Activated naive CD8-positive, alpha-beta T cell treated with anti-CD3 and anti-CD28 coated beads for 36 hours (primary cell): ENCODE data around the gene SPDEF. TPM values are rescaled to one million over a fixed set of nuclear protein-coding genes. Genes with fewer than 3 reads are reported as not detected.

Source experiments
- DNase-seq: peaks from one replicate; pipeline ENCODE4 v3.0.0; 2021
- H3K27ac Mint-ChIP-seq: one replicate; pipeline ENCODE4 v1.8.0; 2022; ENCODE audit warnings: mild to moderate bottlenecking, moderate library complexity, mixed read lengths
- H3K27me3 Mint-ChIP-seq: one replicate; pipeline ENCODE4 v1.8.0; 2022; ENCODE audit warnings: mild to moderate bottlenecking, mixed read lengths
- H3K36me3 Mint-ChIP-seq: one replicate; pipeline ENCODE4 v1.8.0; 2021; ENCODE audit warnings: mild to moderate bottlenecking, mixed read lengths
- H3K4me1 Mint-ChIP-seq: one replicate; pipeline ENCODE4 v1.8.0; 2021; ENCODE audit warnings: mixed read lengths
- H3K4me3 Mint-ChIP-seq: one replicate; pipeline ENCODE4 v1.8.0; 2022; ENCODE audit warnings: mild to moderate bottlenecking, moderate library complexity, mixed read lengths
- H3K9me3 Mint-ChIP-seq: one replicate; pipeline ENCODE4 v1.8.0; 2022; ENCODE audit warnings: mixed read lengths
- total RNA-seq, 2 experiments: library from RNA; stranded (reverse); gene quantifications; one replicate each; pipeline ENCODE4 v1.2.3, GENCODE V29; 2021

Gene SPDEF
- total RNA-seq, 2 experiments from 2014 or later: not detected

GRCh38 chr6:34535199-34535598, 20.9 kb downstream of the SPDEF start:
- no peak overlapping the region for H3K4me3 Mint-ChIP-seq
- no peak for DNase-seq
- H3K4me1 Mint-ChIP-seq: no peaks in the 10 kb centered on the region
- no peak overlapping the region for H3K27ac Mint-ChIP-seq
- H3K9me3 Mint-ChIP-seq: no peaks in the 10 kb centered on the region
- no peaks in the 10 kb centered on the region for H3K36me3 Mint-ChIP-seq
- H3K27me3 Mint-ChIP-seq: no peaks in the 10 kb centered on the region

- Mint-ChIP-seq H3K36me3 (no peaks in the 10 kb centered on the region), H3K4me1 (no peaks in the 10 kb centered on the region), H3K4me3 (no peak overlapping the region), H3K27me3 (no peaks in the 10 kb centered on the region), H3K9me3 (no peaks in the 10 kb centered on the region), H3K27ac (no peak overlapping the region)
- DNase-seq: no peak
These were observed 21.5 kb downstream of the SPDEF start for GRCh38 chr6:34534656-34535055.

GRCh38 chr6:34534146-34534545, 22.0 kb downstream of the SPDEF start:
- Mint-ChIP-seq H3K27me3 (no peaks in the 10 kb centered on the region), H3K4me1 (no peaks in the 10 kb centered on the region), H3K4me3 (no peak overlapping the region), H3K36me3 (no peaks in the 10 kb centered on the region), H3K9me3 (no peaks in the 10 kb centered on the region), H3K27ac (no peak overlapping the region)
- no peak for DNase-seq

GRCh38 chr6:34532230-34532629, 23.9 kb downstream of the SPDEF start:
- Mint-ChIP-seq H3K9me3 (no peaks in the 10 kb centered on the region), H3K4me3 (no peak overlapping the region), H3K27ac (no peak overlapping the region), H3K4me1 (no peaks in the 10 kb centered on the region), H3K27me3 (no peaks in the 10 kb centered on the region), H3K36me3 (no peaks in the 10 kb centered on the region)
- no peak for DNase-seq

GRCh38 chr6:34531580-34532201, 24.4 kb downstream of the SPDEF start:
- Mint-ChIP-seq H3K9me3 (no peaks in the 10 kb centered on the region), H3K4me1 (peaks cover 1% of the 10 kb centered on the region), H3K36me3 (no peaks in the 10 kb centered on the region), H3K27ac (no peak overlapping the region), H3K4me3 (no peak overlapping the region), H3K27me3 (no peaks in the 10 kb centered on the region)
- peak; percentile 20 for DNase-seq

- no peak for DNase-seq
- no peak overlapping the region for H3K27ac Mint-ChIP-seq
- no peaks in the 10 kb centered on the region for H3K27me3 Mint-ChIP-seq
- peaks cover 1% of the 10 kb centered on the region for H3K4me1 Mint-ChIP-seq
- no peak overlapping the region for H3K4me3 Mint-ChIP-seq
- H3K36me3 Mint-ChIP-seq: no peaks in the 10 kb centered on the region
- no peaks in the 10 kb centered on the region for H3K9me3 Mint-ChIP-seq
These were observed 25.3 kb downstream of the SPDEF start for GRCh38 chr6:34530753-34531365.

GRCh38 chr6:34529665-34530327, 26.3 kb downstream of the SPDEF start:
- Mint-ChIP-seq H3K4me3 (no peak overlapping the region), H3K4me1 (peaks cover 1% of the 10 kb centered on the region), H3K27me3 (no peaks in the 10 kb centered on the region), H3K27ac (no peak overlapping the region), H3K36me3 (no peaks in the 10 kb centered on the region), H3K9me3 (no peaks in the 10 kb centered on the region)
- DNase-seq: no peak

- Mint-ChIP-seq H3K27me3 (no peaks in the 10 kb centered on the region), H3K4me3 (no peak overlapping the region), H3K9me3 (no peaks in the 10 kb centered on the region), H3K4me1 (peaks cover 1% of the 10 kb centered on the region), H3K36me3 (no peaks in the 10 kb centered on the region), H3K27ac (no peak overlapping the region)
- no peak for DNase-seq
These were observed 27.0 kb downstream of the SPDEF start for GRCh38 chr6:34528996-34529664.

- no peaks in the 10 kb centered on the region for H3K9me3 Mint-ChIP-seq
- no peaks in the 10 kb centered on the region for H3K36me3 Mint-ChIP-seq
- H3K4me1 Mint-ChIP-seq: peaks cover 1% of the 10 kb centered on the region
- DNase-seq: no peak
- H3K27me3 Mint-ChIP-seq: no peaks in the 10 kb centered on the region
- no peak overlapping the region for H3K27ac Mint-ChIP-seq
- no peak overlapping the region for H3K4me3 Mint-ChIP-seq
These were observed 28.1 kb downstream of the SPDEF start for GRCh38 chr6:34527751-34528670.

GRCh38 chr6:34526992-34527728, 29.0 kb downstream of the SPDEF start:
- Mint-ChIP-seq H3K4me1 (peaks cover 1% of the 10 kb centered on the region), H3K4me3 (no peak overlapping the region), H3K27me3 (no peaks in the 10 kb centered on the region), H3K9me3 (no peaks in the 10 kb centered on the region), H3K27ac (peak overlapping the region; percentile 26), H3K36me3 (no peaks in the 10 kb centered on the region)
- DNase-seq: peak; percentile 95

GRCh38 chr6:34526241-34526972, 29.7 kb downstream of the SPDEF start:
- no peak overlapping the region for H3K4me3 Mint-ChIP-seq
- DNase-seq: no peak
- no peaks in the 10 kb centered on the region for H3K27me3 Mint-ChIP-seq
- no peak overlapping the region for H3K27ac Mint-ChIP-seq
- peaks cover 1% of the 10 kb centered on the region for H3K4me1 Mint-ChIP-seq
- no peaks in the 10 kb centered on the region for H3K36me3 Mint-ChIP-seq
- no peaks in the 10 kb centered on the region for H3K9me3 Mint-ChIP-seq

- Mint-ChIP-seq H3K27me3 (no peaks in the 10 kb centered on the region), H3K4me1 (peaks cover 1% of the 10 kb centered on the region), H3K9me3 (no peaks in the 10 kb centered on the region), H3K4me3 (no peak overlapping the region), H3K27ac (no peak overlapping the region), H3K36me3 (no peaks in the 10 kb centered on the region)
- no peak for DNase-seq
These were observed 30.5 kb downstream of the SPDEF start for GRCh38 chr6:34525431-34526175.

GRCh38 chr6:34524971-34525370, 31.2 kb downstream of the SPDEF start:
- Mint-ChIP-seq H3K4me1 (peaks cover 1% of the 10 kb centered on the region), H3K27me3 (no peaks in the 10 kb centered on the region), H3K9me3 (no peaks in the 10 kb centered on the region), H3K27ac (no peak overlapping the region), H3K36me3 (no peaks in the 10 kb centered on the region), H3K4me3 (no peak overlapping the region)
- no peak for DNase-seq
